Retinal pigment epithelial cell (primary cell): ENCODE measurements around the gene EIF2S2.

Source experiments
- DNase-seq: peaks from one replicate; pipeline ENCODE4 v3.0.0-alpha.2; 2010; ENCODE audit warnings: low read depth
- H3K4me3 ChIP-seq: 2 replicates; pipeline ENCODE4 v1.5.1; 2011; ENCODE audit warnings: mild to moderate bottlenecking, low read length, control low read depth, moderate library complexity
- TF ChIP-seq, protein P1 (sequence below): conservative IDR thresholded peaks from 2 replicates; pipeline ENCODE4 v1.5.1; 2011; ENCODE audit warnings: low read depth, low read length, control low read depth, inconsistent platforms

The EIF2S2 gene

DNA sequence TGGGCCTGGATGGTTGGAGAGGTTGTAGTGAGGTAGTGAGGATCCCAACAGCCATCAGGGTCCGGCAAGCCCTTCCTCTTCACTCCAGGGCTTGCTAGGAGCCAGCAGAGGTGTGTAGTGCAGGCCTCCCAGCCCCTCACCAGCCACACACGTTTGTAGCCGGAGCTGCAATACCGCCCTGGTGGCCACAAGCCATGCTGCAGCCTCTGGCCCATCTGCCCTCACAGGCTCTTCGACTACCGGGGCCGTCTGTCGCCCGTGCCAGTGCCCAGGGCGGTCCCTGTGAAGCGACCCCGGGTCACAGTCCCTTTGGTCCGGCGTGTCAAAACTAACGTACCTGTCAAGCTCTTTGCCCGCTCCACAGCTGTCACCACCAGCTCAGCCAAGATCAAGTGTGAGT lies 36.4 kb downstream of the EIF2S2 start:
- DNase-seq: no peak
- TF ChIP-seq, protein P1, sequence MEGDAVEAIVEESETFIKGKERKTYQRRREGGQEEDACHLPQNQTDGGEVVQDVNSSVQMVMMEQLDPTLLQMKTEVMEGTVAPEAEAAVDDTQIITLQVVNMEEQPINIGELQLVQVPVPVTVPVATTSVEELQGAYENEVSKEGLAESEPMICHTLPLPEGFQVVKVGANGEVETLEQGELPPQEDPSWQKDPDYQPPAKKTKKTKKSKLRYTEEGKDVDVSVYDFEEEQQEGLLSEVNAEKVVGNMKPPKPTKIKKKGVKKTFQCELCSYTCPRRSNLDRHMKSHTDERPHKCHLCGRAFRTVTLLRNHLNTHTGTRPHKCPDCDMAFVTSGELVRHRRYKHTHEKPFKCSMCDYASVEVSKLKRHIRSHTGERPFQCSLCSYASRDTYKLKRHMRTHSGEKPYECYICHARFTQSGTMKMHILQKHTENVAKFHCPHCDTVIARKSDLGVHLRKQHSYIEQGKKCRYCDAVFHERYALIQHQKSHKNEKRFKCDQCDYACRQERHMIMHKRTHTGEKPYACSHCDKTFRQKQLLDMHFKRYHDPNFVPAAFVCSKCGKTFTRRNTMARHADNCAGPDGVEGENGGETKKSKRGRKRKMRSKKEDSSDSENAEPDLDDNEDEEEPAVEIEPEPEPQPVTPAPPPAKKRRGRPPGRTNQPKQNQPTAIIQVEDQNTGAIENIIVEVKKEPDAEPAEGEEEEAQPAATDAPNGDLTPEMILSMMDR: peak; percentile 10
- H3K4me3 ChIP-seq: no peak overlapping the region

DNA sequence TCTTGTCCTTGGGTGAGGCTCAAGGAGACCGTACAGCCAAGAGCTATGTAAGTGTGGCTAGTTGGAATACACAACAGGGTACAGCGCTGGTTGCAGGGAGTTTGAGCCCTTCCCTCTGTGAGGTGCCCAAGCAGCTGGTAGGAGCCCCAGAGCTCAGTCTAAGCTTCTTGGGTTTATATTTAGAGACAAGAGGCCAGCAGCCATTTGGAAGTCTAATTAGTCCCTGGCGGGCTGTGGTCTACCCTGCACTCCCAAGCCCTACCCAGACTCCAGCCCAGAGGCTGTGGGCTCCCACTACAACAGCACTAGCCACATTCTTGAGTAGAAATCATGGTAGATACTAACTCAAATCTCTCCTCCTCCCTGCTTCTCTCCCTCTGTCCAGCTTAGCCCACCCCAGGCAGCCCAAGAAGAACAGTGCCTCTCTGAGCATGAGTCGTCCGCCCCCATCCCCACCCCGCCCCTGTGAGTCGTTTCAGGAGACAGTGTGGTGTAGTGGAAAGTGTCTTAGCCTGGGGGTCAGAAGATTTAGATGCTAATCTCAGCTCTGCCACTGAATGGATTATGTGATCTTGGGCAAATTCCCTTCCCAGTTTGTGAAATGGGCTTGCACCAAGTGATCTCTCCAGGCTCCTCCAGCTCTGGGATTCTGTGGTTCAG lies 37.8 kb downstream of the EIF2S2 start:
- DNase-seq: no peak
- TF ChIP-seq, protein P1: no peak
- H3K4me3 ChIP-seq: no peak overlapping the region

DNA sequence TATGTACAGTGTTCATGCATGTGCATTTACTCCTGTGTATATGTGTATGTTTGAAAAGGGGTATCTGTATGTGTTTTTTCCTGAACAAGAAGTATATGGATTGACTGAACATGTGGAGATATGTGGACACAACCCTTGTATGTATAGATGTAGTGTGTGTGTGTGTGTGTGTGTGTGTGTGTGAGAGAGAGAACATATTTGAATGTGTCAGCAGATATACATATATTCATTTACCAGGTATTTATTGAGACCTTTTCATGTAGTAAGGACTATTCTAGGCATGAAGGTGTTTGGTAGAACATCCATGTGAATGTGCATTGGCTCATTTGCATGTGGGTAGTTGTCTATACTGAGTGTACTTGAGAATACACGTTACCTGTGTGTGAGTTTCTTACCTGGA lies 39.3 kb downstream of the EIF2S2 start:
- no peak overlapping the region for H3K4me3 ChIP-seq
- no peak for DNase-seq
- TF ChIP-seq, protein P1: no peak

DNA sequence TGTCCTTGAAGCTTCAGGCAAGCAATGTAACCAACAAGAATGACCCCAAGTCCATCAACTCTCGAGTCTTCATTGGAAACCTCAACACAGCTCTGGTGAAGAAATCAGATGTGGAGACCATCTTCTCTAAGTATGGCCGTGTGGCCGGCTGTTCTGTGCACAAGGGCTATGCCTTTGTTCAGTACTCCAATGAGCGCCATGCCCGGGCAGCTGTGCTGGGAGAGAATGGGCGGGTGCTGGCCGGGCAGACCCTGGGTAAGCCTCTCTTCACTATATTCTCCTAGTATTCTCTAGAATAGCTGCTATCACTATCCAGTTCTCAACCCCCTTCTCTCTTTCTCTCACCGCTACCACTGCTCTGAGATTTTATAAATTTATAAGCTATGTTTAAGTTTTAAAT lies 40.0 kb downstream of the EIF2S2 start:
- no peak for DNase-seq
- TF ChIP-seq, protein P1: no peak
- no peak overlapping the region for H3K4me3 ChIP-seq

DNA sequence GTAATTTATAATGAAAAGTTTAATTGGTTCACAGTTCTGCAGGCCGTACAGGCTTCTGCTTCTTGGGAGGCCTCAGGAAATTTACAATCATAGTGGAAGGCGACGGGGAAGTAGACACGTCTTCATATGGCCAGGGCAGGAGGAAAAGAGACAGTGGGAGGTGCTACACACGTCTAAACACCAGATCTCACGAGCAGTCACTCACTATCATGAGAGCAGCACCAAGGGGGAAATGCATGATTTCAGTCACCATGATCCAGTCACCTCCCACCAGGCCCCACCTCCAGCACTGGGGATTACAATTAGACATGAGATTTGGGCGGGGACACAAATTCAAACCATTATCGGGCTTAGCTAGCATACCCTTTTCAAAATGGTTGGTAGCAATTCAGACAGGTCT lies 41.2 kb downstream of the EIF2S2 start:
- no peak for DNase-seq
- TF ChIP-seq, protein P1: no peak
- no peak overlapping the region for H3K4me3 ChIP-seq

DNA sequence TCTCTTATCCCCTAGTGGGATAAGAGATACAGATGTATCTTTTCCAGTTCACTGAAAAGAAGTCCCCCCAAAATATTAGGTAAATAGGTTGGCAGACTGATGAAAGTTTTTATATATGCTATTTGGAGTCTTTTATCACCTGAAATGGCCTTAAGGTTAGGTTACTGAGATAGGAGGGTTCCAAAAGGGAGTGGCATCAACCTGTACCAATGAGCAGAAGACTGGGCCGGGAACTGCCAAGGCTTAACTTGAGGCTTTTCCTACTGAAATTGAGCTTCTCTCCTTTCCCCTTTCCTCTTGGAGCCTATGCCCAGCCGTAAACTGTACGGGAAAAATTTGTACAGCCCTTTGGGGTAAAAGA lies 42.0 kb downstream of the EIF2S2 start:
- DNase-seq: no peak
- TF ChIP-seq, protein P1: no peak
- H3K4me3 ChIP-seq: no peak overlapping the region

DNA sequence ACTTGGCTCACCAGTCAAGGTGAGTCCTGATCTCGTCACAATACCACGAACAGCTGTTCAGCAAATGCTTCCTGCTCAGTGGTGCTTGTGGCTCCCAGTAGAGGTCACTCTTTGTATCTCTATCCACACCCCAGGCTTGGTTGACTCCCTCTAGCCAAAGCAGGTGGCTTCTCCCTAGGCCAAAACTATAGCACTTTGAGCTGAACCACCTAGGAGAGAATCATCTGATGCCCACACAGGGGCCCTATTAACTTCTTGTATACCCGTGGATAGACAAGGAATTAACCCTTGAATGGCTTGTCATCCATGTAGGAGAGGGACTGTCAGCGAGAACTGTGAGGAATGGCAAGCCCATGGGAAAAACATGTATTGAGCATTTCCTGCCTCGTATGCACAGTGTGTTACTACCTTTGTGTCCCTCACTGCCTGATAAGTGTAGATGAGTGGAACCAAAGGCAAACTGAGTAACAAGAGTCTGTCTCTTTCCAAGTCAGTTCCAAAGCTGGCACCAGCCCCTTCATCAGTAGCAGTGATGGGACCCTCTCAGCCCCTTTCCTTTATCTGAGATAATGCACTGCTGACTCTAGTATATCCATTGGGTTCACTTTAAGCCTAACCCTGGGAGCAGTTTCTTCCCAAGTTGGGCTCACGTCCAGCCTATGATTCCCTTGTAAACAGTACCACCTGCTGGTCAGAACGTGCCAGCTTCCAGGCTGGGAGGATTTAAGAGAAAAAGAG lies 42.5 kb downstream of the EIF2S2 start:
- H3K4me3 ChIP-seq: no peak overlapping the region
- peak; percentile 49 for DNase-seq
- TF ChIP-seq, protein P1: peak; percentile 89
